Retinal pigment epithelial cell (primary cell): ENCODE results near the gene DNASE1L3.

Source experiments
- DNase-seq: peaks from one replicate; pipeline ENCODE4 v3.0.0-alpha.2; 2010; ENCODE audit warnings: low read depth
- H3K4me3 ChIP-seq: 2 replicates; pipeline ENCODE4 v1.5.1; 2011; ENCODE audit warnings: mild to moderate bottlenecking, low read length, control low read depth, moderate library complexity
- TF ChIP-seq, protein P1 (sequence below): conservative IDR thresholded peaks from 2 replicates; pipeline ENCODE4 v1.5.1; 2011; ENCODE audit warnings: low read depth, low read length, control low read depth, inconsistent platforms

DNASE1L3 gene

DNA sequence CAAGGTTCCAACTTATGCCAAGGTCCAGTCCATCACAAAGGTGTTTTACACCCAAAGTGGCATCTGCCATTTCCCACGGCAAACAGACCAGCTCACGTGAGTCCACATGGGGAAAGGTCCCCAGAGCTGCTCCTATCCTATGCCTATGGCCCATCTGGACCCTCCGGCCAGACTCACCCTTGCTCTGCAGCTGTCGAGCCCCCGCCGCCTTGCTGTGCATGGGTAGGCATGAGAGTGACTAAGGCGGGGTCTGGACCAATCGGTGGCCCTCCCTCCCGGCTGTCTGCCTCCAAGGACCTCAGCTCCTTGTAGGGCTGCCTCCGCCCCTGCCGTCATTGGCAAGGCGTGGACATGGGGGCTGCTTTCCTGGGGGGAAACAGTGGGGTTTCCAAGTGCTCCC, 26.9 kb downstream of the DNASE1L3 start:
- TF ChIP-seq, protein P1, sequence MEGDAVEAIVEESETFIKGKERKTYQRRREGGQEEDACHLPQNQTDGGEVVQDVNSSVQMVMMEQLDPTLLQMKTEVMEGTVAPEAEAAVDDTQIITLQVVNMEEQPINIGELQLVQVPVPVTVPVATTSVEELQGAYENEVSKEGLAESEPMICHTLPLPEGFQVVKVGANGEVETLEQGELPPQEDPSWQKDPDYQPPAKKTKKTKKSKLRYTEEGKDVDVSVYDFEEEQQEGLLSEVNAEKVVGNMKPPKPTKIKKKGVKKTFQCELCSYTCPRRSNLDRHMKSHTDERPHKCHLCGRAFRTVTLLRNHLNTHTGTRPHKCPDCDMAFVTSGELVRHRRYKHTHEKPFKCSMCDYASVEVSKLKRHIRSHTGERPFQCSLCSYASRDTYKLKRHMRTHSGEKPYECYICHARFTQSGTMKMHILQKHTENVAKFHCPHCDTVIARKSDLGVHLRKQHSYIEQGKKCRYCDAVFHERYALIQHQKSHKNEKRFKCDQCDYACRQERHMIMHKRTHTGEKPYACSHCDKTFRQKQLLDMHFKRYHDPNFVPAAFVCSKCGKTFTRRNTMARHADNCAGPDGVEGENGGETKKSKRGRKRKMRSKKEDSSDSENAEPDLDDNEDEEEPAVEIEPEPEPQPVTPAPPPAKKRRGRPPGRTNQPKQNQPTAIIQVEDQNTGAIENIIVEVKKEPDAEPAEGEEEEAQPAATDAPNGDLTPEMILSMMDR = no peak
- H3K4me3 ChIP-seq = no peak overlapping the region
- DNase-seq = no peak

DNA sequence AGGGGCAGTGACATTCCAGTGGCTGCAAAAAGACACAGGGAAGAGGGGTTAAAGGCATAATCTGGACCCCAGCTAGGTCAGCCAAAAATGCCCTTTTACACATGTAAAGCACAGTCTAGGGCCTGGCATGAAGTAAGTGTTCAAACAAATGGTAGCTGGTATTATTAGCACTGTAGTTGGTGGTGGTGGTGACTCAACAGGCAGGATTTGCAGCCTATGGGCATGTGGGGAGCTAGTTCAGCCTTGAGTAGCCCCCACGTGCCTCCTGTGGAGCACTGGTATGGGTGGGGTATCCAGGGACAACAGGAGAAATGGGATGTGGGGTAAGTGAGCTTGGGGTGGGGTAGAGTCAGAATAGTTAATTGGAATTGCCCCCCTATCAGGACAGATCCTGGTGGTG, 27.6 kb downstream of the DNASE1L3 start:
- no peak overlapping the region for H3K4me3 ChIP-seq
- TF ChIP-seq, protein P1 = no peak
- no peak for DNase-seq

DNA sequence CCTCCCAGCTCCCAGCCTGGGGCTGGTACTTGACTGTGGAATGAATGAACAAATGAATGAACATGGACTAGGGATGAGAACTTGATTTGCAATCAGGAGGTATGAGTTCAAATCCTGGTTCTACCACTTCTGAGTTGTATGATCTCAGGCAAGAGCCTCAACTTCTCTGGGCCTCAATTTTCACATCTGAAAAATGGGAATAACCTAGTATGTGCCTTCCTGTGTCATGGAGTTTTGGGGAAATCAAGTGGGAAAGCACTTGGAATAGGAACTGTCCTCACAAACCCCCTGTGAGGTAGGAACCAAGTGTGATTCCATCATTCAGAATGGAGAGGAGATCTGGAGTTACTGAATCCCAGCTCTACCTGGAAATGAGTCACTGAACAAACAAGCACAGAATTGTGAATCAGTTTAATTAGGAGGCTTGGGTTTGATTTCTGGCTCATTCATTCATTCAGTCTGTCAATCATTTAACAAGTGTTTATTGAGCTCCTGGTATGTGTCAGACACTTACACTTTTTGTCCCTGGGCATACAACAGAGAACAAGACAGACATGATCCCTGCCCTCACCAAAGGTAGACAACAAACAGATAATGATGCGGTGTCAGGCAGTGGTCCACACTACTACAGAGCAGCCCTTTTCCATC, 29.7 kb downstream of the DNASE1L3 start:
- TF ChIP-seq, protein P1 = no peak
- no peak overlapping the region for H3K4me3 ChIP-seq
- no peak for DNase-seq

DNA sequence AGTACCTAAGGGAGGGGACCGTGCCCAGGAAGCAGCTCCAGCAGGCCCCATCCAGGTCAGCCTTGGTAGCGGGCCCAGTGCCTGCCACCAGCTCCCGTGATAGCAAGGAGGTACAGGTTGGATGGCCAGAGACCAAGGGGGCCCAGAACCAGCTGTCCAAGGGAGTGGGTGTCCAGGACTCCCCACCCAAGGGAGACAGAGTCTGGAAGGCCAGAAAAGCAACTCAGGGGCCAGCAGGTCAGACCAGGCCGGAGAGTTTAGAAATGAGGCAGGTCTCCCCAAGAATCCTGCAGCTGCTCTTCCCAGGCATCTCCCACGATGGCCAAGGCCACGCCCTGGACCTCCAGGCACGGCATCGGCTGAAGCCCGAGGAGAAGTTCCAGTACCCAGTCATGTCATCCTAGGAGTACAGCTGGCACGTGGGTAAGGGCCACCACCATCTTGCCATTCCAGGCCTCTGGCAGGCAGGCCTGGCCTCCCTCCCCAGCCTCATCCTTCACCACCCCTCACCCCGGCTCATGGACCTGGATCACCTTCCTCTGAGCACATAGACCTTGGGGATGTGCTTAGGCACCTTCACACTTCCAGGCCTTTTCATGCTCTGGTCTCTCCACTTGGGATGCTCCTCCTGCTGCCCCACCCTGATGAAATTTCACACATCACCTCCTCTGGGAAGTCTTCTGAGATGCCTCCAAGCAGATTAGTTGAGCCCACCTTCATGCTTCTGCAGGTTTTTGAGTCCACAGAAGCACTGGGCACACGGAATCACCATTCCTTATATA, 30.5 kb downstream of the DNASE1L3 start:
- no peak for DNase-seq
- TF ChIP-seq, protein P1 = no peak
- H3K4me3 ChIP-seq = no peak overlapping the region

DNA sequence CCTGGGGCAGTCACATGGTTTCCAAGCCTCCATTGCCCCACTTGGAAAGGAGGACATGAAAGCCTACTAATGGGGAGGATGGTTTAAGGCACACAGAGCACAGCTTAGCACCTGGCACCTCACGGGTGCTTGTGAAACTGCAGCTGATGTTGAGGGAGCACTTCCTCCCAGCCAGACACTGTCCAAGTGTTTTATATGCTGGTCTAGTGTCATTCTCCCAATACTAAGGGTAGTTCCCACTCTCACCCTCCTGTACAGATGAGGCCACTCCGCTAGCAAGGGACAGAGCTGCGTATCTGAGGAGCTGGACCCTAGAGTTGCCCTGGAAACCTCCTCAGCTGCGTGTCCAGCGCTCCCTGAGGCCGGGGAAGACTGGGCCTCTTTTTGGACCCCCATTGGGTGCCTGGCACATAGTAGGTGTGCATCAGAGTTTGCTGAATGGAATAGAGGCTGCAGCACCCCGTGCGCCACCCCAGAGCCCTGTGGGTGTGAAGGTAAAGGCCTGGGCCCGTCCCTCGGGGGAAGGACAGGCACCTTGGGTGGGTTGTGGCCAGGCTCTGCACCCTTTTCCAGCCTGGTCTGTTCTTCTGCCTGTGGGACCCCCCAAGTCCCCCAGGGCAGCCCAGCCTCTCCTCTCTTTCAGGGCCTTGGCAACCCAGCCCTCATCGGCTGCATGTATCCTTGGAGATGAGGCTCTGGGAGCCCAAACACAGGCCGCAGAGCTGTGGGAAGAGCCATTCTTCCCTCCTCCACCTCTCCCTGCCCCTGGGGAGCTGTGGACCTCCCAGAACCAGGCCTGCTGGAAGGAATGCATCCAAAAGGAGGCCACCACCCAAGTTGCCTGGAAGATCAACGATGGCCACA, 31.3 kb downstream of the DNASE1L3 start:
- TF ChIP-seq, protein P1 = no peak
- H3K4me3 ChIP-seq = no peak overlapping the region
- DNase-seq = no peak

DNA sequence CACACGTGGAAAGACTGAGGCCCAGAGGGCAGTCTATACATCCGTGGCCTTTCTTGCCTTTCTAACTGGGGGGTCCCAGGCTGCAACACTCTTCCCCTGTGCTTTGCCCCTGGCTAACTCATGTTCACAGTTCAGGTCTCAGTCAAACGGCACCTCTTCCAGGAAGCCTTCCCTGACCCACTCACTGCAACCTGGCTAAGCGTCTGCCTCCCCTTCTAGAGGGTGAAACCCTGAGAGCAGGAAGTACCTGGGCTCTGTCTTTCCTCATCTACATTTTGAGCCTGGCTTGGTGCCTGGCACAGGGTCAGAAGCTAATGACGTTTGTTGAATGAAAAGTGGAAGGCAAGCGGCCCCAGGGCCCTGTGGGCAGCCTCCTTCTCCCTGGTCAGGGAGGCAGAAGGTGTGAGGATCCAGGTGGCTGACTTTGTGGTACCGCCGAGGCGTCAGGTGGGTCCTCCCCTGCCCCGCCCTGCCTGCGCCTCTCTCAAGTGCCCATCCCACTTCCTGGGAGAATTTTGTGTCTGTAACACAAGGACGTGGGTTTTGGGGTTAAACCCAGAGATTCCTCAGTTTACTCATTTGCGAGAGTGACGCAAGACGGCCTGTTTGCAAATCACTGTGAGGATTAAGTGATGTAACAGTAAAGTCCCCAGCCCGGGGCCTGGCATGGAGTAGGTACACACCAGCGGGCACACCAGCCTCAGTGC, 32.1 kb downstream of the DNASE1L3 start:
- DNase-seq = no peak
- TF ChIP-seq, protein P1 = no peak
- H3K4me3 ChIP-seq = no peak overlapping the region
